Hematopoietic multipotent progenitor cell treated with erythropoietin and hydrocortisone succinate and interleukin-3 and kit ligand, for 15 days (in vitro differentiated cells): Measurements from ENCODE around the gene KLHL30.

ENCODE experiments used
- DNase-seq: peaks from one replicate; pipeline ENCODE4 v3.0.0-alpha.2; 2015; ENCODE audit warnings: low spot score

KLHL30 gene

DNA sequence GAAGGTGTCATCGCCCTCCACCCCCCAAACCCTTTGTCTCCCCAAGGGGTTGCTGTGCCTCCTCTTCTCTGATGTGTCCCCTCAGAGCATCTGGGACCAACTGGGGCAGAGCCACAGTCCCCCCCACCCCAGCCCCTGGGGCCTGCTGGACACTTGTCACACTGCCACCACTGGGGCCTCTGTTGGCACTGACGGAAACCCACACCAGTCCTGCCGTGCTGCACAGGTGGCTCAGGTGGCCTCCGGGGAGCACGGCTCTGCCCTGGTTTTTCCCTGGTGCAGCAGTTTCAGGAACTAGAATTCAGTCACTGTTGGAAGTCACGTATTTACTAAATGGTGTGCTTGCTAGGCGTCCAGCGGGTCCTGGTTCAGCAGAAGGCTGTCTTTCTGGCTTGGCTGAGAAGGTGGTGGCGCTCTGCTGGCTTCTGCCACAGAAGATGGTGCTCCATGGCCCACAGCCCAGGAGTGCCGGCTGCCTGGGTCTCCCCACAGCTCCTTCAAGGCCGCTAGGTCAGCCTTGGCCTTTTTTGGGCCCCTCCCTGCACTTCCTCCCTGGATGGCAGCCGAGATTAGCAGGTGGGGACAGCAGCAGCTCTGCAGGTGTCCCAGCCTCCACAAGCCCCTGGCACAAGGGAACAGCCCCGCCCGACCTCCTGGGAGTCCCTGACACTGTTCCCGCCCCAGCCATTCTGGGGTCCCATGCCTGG is 18.6 kb upstream of the KLHL30 start:
- no peak for DNase-seq

GRCh38 chr2:238120463-238121298 is 17.8 kb upstream of the KLHL30 start:
- DNase-seq, result no peak

DNA sequence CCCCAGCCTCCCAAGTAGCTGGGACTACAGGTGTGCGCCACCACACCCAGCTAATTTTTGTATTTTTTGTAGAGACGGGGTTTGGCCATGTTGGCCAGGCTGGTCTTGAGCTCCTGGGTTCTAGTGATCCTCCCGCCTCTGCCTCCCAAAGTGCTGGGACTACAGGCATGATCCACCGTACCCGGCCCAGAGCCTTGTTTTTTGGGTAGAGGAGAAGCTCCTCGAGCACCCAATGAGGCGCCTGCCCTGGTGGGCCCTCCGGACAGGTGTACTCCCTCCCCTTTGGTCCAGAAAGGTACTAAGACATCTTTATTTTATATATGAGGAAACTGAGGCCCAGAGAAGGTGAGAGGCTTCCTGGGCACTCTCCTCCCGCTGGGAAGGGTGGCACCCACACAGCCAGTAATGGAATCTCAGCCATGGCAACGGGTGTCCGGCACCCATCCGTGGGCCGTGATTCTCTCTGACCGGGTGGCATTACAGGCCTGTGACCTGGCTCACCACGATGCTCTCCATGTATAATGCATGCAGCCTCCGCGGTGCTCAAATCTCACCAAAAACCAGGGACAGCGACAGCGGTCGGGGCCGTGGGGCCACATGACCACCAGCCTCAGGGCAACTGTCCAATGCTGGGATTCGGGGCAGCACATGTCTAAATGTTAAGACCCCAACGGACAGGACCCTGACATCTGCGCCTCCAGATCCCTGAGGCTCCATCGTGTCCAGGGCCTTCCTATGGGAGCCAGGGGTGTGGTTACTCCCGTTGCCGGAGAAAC is 16.8 kb upstream of the KLHL30 start:
- no peak for DNase-seq

DNA sequence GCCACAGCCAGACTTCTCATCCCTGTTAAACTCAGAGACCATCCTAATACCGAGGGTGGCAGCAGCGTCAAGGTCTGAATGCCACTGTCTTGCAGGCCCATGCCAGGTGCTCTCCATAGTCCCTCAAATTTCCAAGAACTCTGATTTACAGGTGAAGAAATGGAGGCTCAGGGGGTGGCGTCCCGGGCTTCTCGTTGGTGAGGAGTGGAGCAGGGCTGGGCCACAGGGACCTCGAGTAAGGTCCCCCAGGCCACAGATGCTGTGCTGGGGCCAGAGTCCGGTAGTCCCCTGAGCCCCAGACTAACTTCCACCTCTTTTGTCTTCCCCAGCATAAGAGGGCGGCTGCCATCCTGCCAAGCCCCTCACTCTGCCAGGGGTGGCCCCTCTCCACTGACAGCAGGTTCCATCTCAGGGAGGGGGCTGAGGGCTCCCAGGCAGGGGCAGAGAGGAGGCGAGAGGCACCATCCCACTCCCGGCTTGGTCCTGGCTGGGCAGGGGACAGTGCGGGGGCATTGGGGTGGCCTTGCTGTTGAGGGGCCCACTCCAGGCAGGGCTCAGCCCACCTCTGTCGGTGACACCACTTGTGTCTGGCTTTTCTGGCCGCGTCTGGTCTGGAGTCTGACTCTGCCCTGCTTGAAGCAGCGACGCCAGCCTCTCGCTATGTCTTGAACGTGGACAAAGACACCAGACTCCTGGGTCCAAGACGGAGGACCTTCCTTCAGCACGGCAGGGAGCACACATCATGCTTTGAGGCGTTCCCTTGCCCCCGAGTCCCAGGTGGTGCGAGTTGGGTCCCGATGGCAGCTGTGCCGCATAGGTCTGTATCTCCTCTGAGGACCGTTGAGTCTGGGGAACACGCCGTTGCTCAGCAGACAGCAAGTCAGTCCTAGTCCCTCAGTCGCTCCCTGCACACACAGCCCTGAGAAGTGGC is 15.9 kb upstream of the KLHL30 start:
- DNase-seq, result no peak

- DNase-seq, result no peak
Measured at GRCh38 chr2:238123218-238123971, 15.1 kb upstream of the KLHL30 start.

DNA sequence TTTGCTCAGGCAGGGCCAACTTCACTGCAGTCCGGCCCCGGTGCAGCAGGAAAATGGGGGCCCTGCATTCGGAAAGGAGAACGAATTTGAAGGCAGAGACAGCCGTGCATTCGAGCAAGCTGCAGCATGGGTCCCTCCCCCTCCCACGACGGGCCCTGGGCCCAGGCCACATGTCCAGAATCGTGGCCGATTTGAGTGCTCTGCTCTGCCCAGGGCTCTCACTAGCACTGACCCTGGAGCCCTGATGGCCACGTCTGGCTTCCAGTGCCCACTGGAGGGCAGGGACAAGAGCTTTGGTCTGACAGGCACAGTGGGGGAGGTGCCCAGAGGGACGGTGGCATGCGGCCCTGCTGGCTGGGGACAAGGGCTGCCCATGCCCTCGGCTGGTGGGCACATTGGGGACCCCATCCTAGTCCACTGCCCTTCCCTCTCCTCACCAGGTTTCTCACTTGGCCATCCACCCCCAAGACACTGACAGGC is 14.4 kb upstream of the KLHL30 start:
- DNase-seq, result no peak

DNA sequence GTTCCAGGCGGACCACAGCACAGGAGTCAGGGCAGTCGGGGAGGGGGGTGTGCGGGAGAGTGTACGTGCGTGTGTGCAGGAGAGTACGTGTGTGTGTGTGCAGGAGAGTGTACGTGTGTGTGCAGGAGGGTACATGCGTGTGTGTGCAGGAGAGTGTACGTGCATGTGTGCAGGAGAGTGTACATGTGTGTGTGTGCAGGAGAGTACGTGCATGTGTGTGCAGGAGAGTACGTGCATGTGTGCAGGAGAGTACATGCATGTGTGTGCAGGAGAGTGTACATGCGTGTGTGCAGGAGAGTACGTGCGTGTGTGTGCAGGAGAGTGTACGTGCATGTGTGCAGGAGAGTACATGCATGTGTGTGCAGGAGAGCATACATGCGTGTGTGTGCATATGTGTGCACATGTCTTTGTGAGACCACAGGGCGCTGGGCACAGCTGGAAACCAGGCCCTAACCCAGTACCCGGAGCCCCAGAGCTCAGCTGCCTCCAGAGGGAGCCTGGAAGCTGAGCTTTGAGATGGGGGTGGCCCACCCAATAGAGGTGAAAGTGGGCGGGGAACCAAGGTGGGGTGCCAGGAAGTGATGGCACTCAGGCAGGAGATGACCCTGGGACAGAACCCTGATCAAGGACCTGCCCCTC is 13.9 kb upstream of the KLHL30 start:
- no peak for DNase-seq

DNA sequence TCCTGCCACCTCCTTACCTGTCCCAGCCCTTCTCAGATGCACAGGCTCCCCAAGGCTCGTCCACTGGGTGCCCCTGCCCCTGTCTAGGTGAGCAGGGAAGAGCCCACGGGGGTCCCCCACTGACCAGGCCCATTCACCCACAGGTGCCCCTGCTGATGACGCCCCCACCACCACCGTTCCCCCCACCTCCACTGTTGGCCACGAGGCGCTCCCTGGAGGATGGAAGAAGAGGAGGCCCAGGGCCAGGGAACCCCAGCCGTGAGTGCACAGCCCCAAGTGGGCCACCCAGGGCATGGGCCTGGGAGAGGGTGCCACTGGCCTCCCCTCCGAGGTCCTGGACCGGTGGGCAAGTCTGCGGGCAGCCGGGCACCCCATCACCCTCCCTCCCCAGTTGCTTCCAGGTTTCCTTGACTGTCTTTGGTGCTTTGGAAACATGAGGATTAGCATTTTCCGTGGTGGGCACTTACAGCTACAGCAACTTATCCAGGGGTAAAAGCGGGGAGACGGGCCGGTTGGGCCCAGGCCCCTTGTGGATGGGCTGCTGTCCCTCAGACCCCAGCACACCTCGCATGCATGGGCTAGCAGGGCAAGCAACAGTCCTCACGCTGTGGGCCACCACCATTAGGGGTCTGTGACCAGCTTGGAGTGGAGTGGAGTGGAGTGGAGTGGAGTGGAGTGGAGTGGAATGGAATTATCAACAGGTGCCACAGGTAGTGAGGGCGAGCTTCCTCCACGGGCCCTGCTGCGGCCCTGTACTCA is 13.2 kb upstream of the KLHL30 start:
- DNase-seq, result no peak

DNA sequence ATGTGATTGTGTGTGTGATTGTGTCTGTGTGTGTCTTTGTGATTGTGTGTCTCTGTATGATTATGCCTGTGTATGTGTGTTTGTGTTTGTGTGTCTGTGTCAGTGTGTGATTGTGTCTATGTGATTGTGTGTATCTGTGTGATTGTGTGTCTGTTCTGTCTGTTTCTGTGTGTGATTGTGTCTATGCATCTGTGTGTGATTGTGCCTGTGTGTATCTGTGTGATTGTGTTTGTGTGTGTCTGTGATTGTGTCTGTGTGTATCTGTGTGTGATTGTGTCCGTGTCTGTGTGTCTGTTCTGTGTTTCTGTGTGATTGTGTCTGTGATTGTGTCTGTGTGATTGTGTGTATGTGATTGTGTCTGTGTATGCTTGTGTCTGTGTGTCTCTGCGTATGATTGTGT is 12.1 kb upstream of the KLHL30 start:
- no peak for DNase-seq

DNA sequence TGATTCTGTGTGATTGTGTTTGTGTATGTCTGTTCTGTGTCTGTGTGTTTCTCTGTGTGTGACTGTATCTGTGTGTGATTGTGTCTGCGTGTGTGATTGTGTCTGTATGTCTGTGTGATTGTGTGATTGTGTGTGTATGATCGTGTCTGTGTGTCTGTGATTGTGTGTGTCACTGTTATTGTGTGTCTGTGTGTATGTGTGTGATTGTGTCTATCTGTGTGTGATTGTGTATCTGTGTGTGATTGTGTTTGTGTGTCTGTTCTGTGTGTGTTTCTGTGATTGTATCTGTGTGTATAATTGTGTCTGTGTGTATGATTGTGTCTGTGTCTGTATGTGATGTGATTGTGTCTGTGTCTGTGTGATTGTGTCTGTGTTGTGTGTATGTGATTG is 11.7 kb upstream of the KLHL30 start:
- no peak for DNase-seq

- DNase-seq, result no peak
Measured at GRCh38 chr2:238127165-238128060, 11.1 kb upstream of the KLHL30 start.

GRCh38 chr2:238128061-238128440 is 10.4 kb upstream of the KLHL30 start:
- DNase-seq, result no peak

GRCh38 chr2:238128534-238129001 is 9.9 kb upstream of the KLHL30 start:
- no peak for DNase-seq

DNA sequence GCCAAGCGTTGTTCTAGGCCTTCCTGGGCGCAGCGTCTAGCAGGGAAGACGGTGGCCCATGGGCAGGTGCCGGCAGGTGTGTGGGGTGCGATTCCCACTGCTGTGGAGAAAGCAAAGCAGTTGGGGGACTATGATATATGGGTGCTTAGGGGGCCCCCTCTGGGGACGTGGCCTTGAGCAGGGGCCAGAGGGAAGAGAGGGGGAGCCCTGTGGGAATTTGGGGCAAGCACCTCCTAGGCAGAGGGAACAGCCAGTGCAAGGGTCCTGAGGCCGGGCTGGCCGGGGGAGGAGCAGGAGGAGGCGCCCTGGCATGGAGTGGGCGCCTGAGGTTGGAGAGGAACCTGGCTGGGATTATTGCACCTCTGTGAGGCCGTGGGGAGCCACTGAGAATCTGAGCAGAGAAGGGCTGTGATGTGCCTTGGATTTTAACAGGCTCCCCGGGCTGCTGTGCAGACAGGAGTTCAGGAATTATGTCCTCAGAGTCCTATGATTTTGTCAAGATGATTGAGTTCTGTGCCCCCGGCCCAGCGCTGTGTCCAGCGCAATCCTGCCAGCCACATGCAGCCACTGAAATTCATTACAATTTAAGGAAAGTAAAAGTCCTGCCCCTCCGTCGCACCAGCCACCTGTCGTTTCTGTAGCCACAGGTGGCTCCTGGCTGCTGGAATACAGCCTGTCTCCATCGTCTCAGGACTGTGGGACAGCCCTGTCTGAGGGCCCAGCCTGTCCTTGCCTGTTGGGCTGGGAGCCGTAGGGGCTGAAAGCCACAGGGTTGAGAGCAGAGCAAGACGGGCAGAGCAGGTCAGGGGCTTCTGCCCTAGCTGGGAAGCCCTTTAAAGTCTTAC is 9.1 kb upstream of the KLHL30 start:
- no peak for DNase-seq

GRCh38 chr2:238130111-238130695 is 8.3 kb upstream of the KLHL30 start:
- no peak for DNase-seq

DNA sequence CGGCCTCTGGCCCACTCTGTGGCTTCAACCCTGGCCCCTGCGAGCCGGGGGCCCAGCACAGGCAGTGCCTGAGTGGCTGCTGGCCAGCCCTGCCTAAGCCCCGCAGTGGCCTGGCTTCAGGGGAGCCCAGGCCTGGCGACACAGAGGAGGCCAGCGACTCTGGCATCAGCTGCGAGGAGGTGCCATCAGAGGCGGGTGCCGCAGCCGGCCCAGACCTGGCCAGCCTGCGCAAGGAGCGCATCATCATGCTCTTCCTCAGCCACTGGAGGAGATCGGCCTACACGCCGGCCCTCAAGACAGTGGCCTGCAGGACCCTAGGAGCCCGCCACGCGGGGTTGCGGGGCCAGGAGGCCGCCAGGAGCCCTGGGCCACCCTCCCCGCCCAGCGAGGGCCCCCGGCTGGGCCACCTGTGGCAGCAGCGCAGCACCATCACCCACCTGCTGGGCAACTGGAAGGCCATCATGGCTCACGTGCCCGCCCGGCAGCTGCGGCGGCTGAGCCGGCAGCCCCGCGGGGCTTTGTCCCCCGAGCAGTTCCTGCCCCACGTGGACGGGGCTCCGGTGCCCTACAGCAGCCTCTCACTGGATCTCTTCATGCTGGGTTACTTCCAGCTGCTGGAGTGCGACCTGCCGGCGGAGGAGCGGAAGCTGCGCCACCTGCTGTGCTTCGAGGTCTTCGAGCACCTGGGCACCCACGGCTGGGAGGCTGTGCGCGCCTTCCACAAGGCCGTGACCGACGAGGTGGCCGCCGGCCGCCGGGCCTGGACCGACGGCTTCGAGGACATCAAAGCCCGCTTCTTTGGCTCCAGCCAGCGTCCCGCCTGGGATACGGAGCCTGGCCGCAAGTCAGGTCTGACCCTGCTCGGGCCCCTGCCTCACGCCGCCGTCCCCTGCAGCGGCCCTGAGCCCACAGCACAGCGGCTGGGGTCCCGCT is 7.5 kb upstream of the KLHL30 start:
- DNase-seq, result no peak
